ENCODE measurements around the gene SZRD1.

- TF ChIP-seq CTCF (conservative IDR thresholded peaks at IDR 0.05 in 1 of 2, IDR thresholded peaks at IDR 0.05 in 1 of 2; ENCODE audit: low read depth in 1 of 2, low read length in 2 of 2) (no peak), EZH2 (IDR thresholded peaks at IDR 0.05; ENCODE audit: low read length, missing control alignments) (no peak)
Measured at GRCh38 chr1:16441282-16441665, 74.2 kb downstream of the SZRD1 start.

Data from fibroblast of lung (primary cell).